CD14-positive monocyte (primary cell): ENCODE results near the gene FBXO40. TPM values are rescaled to one million over a fixed set of nuclear protein-coding genes. Genes with fewer than 3 reads are reported as not detected.
"Not testable (repeated sequence)": the region's sequence is repeated elsewhere in the genome, so short reads cannot be mapped to it uniquely, and the experiment has no call there.

Source experiments
- DNase-seq, 3 donors: peaks; one replicate each; pipeline ENCODE4 v3.0.0-alpha.2; 2011 to 2022
- H2AFZ ChIP-seq: 2 replicates; pipeline ENCODE4 v1.6.0; 2012; ENCODE audit warnings: mild to moderate bottlenecking, low read depth, low read length, inconsistent platforms; ENCODE audit not compliant: insufficient read depth, poor library complexity, severe bottlenecking
- H3K27ac ChIP-seq, 2 donors: 1 replicate in 1 of 2; 2 replicates in 1 of 2; pipeline ENCODE4 v1.5.1; 2012 to 2013; ENCODE audit warnings: low read length in 2 of 2, control low read depth in 1 of 2, inconsistent platforms in 1 of 2, low read depth in 1 of 2, mild to moderate bottlenecking in 1 of 2
- H3K27me3 ChIP-seq, 2 donors: one replicate each; pipeline versions ENCODE4 v1.6.0 to v1.6.1; 2011 to 2013; ENCODE audit warnings: low read length in 2 of 2; ENCODE audit not compliant: control insufficient read depth in 2 of 2, insufficient read depth in 2 of 2
- H3K36me3 ChIP-seq, 2 donors: replicated peaks in 1 of 2; 1 replicate in 1 of 2; 2 replicates in 1 of 2; pipeline versions ENCODE4 v1.5.1 to v1.6.1; 2012 to 2013; ENCODE audit warnings: low read length in 2 of 2, control low read depth in 1 of 2, inconsistent platforms in 1 of 2, mild to moderate bottlenecking in 1 of 2; ENCODE audit not compliant: insufficient read depth in 2 of 2, control insufficient read depth in 1 of 2
- H3K4me1 ChIP-seq, 2 donors: 1 replicate in 1 of 2; 2 replicates in 1 of 2; pipeline versions ENCODE4 v1.5.1 to v1.6.1; 2012 to 2013; ENCODE audit warnings: low read length in 2 of 2, control low read depth in 1 of 2, inconsistent platforms in 1 of 2, mild to moderate bottlenecking in 1 of 2, moderate library complexity in 1 of 2; ENCODE audit not compliant: insufficient read depth in 2 of 2, control insufficient read depth in 1 of 2
- H3K4me2 ChIP-seq: replicated peaks from 2 replicates; pipeline ENCODE3; 2012; ENCODE audit warnings: low read length, moderate library complexity, mild to moderate bottlenecking; ENCODE audit not compliant: poor library complexity, severe bottlenecking; ENCODE audit errors: extremely low read depth
- H3K4me3 ChIP-seq, 3 experiments: fragments of 200-600 bp in 1 of 3; sonication (generic) in 1 of 3; replicated peaks in 1 of 3; 1 replicate in 2 of 3; 2 replicates in 1 of 3; pipeline ENCODE4 v1.5.1; 2011 to 2013; ENCODE audit warnings: low read length in 3 of 3, mild to moderate bottlenecking in 3 of 3, control low read depth in 2 of 3, low read depth in 2 of 3, inconsistent platforms in 1 of 3, moderate library complexity in 1 of 3
- H3K79me2 ChIP-seq: 2 replicates; pipeline ENCODE4 v1.6.0; 2012; ENCODE audit warnings: mild to moderate bottlenecking, control low read depth, inconsistent platforms, low read length, moderate library complexity; ENCODE audit not compliant: insufficient read depth
- H3K9ac ChIP-seq: 2 replicates; pipeline ENCODE4 v1.6.0; 2017; ENCODE audit warnings: low read length, mild to moderate bottlenecking; ENCODE audit not compliant: insufficient read depth, poor library complexity, severe bottlenecking
- H3K9me3 ChIP-seq, 2 donors: replicated peaks in 1 of 2; 1 replicate in 1 of 2; 2 replicates in 1 of 2; pipeline versions ENCODE4 v1.5.1 to v1.6.1; 2012 to 2013; ENCODE audit warnings: low read length in 2 of 2, control low read depth in 1 of 2; ENCODE audit not compliant: control insufficient read depth in 1 of 2, insufficient read depth in 1 of 2
- H4K20me1 ChIP-seq: 2 replicates; pipeline ENCODE4 v1.6.0; 2012; ENCODE audit warnings: mild to moderate bottlenecking, low read length, control low read depth, moderate library complexity; ENCODE audit not compliant: insufficient read depth
- H3K27ac Mint-ChIP-seq, 7 donors: one replicate each; pipeline ENCODE4 v1.8.0; 2020; ENCODE audit warnings: mild to moderate bottlenecking in 7 of 7, mixed read lengths in 7 of 7, moderate library complexity in 6 of 7, inconsistent platforms in 2 of 7
- H3K27me3 Mint-ChIP-seq, 3 donors: one replicate each; pipeline ENCODE4 v1.8.0; 2021 to 2022; ENCODE audit warnings: low read depth in 3 of 3, mild to moderate bottlenecking in 3 of 3, mixed read lengths in 3 of 3, moderate library complexity in 3 of 3, inconsistent platforms in 1 of 3
- H3K36me3 Mint-ChIP-seq, 2 donors: one replicate each; pipeline ENCODE4 v1.8.0; 2020; ENCODE audit warnings: mixed read lengths in 2 of 2, inconsistent platforms in 1 of 2, mild to moderate bottlenecking in 1 of 2
- H3K4me1 Mint-ChIP-seq: one replicate; pipeline ENCODE4 v1.8.0; 2020; ENCODE audit warnings: mild to moderate bottlenecking, mixed read lengths
- H3K4me3 Mint-ChIP-seq, 2 donors: one replicate each; pipeline ENCODE4 v1.8.0; 2020; ENCODE audit warnings: mild to moderate bottlenecking in 2 of 2, mixed read lengths in 2 of 2, moderate library complexity in 1 of 2
- H3K9me3 Mint-ChIP-seq, 7 donors: one replicate each; pipeline ENCODE4 v1.8.0; 2020 to 2022; ENCODE audit warnings: mixed read lengths in 7 of 7, mild to moderate bottlenecking in 6 of 7, moderate library complexity in 6 of 7, inconsistent platforms in 2 of 7
- WGBS: methylation state at CpG from one replicate; pipeline ENCODE4 v1.1.5; 2013; ENCODE audit warnings: missing lambda C conversion rate; ENCODE audit not compliant: insufficient coverage; 5-methylcytosine and 5-hydroxymethylcytosine counted together
- intact Hi-C, 2 donors: fragments of 100-400 bp; cut with micrococcal nuclease; formaldehyde crosslinking; loops; one replicate each; pipeline versions ENCODE4 v1.15.0 to v1.15.1; 2023
- polyA plus RNA-seq, 3 donors: library from polyadenylated mRNA; depleted of rRNA in 1 of 3; unstranded in 2 of 3; stranded (reverse) in 1 of 3; fragments of 300-500 nt in 2 of 3; fragments of >200 nt in 1 of 3; fragmentation: Illumina TruSeq in 2 of 3; gene quantifications; 1 replicate in 2 of 3; 2 replicates in 1 of 3; pipeline ENCODE4 v1.2.3, GENCODE V29; 2012 to 2021
- TF ChIP-seq, protein P1 (sequence below): fragments of 200-600 bp; IDR thresholded peaks from one replicate; pipeline ENCODE4 v1.8.0; 2022; ENCODE audit warnings: antibody characterized with exemption, mild to moderate bottlenecking

The FBXO40 gene
- polyA plus RNA-seq, 3 donors, result not detected

DNA sequence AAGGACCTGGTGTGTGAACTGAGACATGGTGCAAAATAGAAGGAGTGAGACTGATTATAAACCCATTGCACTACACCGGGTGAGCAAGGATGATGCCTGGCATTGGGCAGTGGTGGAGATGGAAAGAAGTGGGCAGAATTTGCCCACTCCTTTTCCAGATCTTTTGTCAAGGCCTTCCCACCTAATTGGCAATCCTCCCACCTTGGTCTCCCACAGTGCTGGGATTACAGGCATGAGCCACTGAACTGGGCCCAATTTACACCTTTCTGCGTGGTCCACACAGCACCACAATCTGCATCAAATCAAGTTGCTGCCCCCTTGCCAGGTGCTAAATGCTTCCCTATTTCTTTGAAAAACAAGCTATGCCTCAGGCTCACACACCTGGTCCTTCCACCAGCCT, 5.4 kb downstream of the FBXO40 start:
- Histone ChIP-seq H3K4me2 (no peak overlapping the region), H3K9ac (no peak overlapping the region), H3K27me3 (no peaks in the 10 kb centered on the region), H2AFZ (no peak overlapping the region), H3K27ac (no peak overlapping the region), H3K79me2 (no peaks in the 10 kb centered on the region), H3K9me3 (no peaks in the 10 kb centered on the region), H3K4me3 (no peak overlapping the region), H4K20me1 (no peaks in the 10 kb centered on the region), H3K36me3 (no peaks in the 10 kb centered on the region), H3K4me1 (no peaks in the 10 kb centered on the region)
- intact Hi-C loops, result no loop called here
- TF ChIP-seq, protein P1, sequence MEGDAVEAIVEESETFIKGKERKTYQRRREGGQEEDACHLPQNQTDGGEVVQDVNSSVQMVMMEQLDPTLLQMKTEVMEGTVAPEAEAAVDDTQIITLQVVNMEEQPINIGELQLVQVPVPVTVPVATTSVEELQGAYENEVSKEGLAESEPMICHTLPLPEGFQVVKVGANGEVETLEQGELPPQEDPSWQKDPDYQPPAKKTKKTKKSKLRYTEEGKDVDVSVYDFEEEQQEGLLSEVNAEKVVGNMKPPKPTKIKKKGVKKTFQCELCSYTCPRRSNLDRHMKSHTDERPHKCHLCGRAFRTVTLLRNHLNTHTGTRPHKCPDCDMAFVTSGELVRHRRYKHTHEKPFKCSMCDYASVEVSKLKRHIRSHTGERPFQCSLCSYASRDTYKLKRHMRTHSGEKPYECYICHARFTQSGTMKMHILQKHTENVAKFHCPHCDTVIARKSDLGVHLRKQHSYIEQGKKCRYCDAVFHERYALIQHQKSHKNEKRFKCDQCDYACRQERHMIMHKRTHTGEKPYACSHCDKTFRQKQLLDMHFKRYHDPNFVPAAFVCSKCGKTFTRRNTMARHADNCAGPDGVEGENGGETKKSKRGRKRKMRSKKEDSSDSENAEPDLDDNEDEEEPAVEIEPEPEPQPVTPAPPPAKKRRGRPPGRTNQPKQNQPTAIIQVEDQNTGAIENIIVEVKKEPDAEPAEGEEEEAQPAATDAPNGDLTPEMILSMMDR, result no peak
- Mint-ChIP-seq H3K27ac (no peak overlapping the region), H3K9me3 (no peaks in the 10 kb centered on the region), H3K4me1 (peaks cover 4% of the 10 kb centered on the region), H3K27me3 (peaks cover 0 to 3% (median 2%) of the 10 kb centered on the region in 3 donors), H3K36me3 (no peaks in the 10 kb centered on the region), H3K4me3 (no peak overlapping the region)
- no peak for DNase-seq
- WGBS, result 100% methylated on average over 1 of the region's 2 CpGs

DNA sequence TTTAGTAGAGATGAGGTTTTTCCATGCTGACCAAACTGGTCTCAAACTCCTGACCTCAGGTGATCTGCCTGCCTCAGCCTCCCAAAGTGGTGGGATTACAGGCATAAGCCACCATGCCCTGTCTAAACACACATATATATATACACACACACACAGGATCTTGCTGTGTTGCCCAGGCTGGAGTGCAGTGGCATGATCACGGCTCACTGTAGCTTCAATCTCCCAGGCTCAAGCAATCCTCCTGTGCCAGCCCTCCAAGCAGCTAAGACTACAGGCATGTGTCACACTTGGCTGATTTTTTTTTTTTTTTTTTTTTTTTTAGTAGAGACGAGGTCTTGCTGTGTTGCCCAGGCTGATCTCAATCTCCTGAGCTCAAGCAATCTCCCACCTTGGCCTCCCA, 6.7 kb downstream of the FBXO40 start:
- H3K4me1 ChIP-seq, H3K27me3 Mint-ChIP-seq, H3K4me3 ChIP-seq, H3K27ac ChIP-seq, H3K36me3 ChIP-seq, H4K20me1 ChIP-seq, H3K27me3 ChIP-seq, H3K9me3 ChIP-seq, H3K4me1 Mint-ChIP-seq, DNase-seq, H3K36me3 Mint-ChIP-seq, H2AFZ ChIP-seq, H3K27ac Mint-ChIP-seq, intact Hi-C loops, H3K9me3 Mint-ChIP-seq, H3K4me3 Mint-ChIP-seq, H3K4me2 ChIP-seq, H3K9ac ChIP-seq, H3K79me2 ChIP-seq: not testable (repeated sequence)
- WGBS, result no CpG with 5 or more reads among the region's 2 CpGs
